LNCaP clone FGC (cell line): Measurements from ENCODE around the gene KCNH6.

ENCODE experiments used
- DNase-seq: peaks from one replicate; pipeline ENCODE4 v3.0.0-alpha.2; 2011; ENCODE audit warnings: low read depth
- H3K4me3 ChIP-seq: 2 replicates; pipeline ENCODE4 v1.5.1; 2011; ENCODE audit warnings: mild to moderate bottlenecking, low read depth, low read length, control low read depth
- TF ChIP-seq, protein P1 (sequence below): IDR thresholded peaks from 2 replicates; pipeline ENCODE4 v1.5.1; 2012; ENCODE audit warnings: mild to moderate bottlenecking; ENCODE audit not compliant: control insufficient read depth, insufficient read depth; ENCODE audit errors: extremely low read depth

The KCNH6 gene

DNA sequence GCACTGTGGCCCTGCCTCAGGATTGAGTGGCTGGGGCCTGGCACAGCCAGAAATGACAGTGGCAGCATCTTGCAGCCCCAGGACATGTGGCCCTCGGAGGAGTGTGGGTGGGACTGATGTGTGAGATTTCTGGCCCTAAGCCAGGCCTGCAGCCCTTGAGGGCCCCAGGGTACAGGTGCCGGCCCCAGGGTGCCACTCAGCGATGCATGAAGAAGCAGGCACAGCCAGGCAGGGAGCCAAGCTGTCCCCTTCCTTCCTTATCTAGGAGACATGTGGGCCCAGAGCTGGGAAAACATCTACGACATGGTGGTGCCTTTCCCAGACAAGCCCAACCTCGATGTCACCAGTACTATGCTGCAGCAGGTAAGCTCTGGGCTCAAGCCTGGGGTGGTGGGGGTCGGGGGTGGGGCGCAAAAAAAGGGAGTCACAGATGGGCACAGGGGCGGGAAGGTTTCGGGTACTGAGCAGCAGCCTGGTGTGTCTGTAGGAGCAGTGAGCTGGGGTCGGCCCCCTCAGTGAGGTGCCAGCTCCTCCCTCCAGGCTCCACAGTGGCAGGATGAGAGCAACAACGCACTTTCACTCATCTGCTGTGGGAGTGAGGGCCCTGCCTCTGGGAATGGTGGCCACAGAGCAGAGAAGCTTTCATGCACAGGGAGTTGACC, 42.2 kb upstream of the KCNH6 start:
- TF ChIP-seq, protein P1, sequence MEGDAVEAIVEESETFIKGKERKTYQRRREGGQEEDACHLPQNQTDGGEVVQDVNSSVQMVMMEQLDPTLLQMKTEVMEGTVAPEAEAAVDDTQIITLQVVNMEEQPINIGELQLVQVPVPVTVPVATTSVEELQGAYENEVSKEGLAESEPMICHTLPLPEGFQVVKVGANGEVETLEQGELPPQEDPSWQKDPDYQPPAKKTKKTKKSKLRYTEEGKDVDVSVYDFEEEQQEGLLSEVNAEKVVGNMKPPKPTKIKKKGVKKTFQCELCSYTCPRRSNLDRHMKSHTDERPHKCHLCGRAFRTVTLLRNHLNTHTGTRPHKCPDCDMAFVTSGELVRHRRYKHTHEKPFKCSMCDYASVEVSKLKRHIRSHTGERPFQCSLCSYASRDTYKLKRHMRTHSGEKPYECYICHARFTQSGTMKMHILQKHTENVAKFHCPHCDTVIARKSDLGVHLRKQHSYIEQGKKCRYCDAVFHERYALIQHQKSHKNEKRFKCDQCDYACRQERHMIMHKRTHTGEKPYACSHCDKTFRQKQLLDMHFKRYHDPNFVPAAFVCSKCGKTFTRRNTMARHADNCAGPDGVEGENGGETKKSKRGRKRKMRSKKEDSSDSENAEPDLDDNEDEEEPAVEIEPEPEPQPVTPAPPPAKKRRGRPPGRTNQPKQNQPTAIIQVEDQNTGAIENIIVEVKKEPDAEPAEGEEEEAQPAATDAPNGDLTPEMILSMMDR, result no peak
- DNase-seq, result no peak
- no peak overlapping the region for H3K4me3 ChIP-seq

DNA sequence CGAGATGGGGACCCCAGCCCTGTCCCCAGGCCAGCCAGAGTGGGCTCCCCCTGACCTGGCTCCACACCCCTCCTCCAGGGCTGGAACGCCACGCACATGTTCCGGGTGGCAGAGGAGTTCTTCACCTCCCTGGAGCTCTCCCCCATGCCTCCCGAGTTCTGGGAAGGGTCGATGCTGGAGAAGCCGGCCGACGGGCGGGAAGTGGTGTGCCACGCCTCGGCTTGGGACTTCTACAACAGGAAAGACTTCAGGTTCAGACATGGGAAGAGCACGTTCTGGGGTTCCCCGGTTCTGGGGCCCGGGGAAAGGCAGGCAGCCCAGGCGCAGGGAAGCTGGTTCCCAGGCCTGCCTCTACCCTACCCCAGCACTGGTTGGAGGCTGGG, 41.7 kb upstream of the KCNH6 start:
- DNase-seq, result no peak
- H3K4me3 ChIP-seq, result no peak overlapping the region
- TF ChIP-seq, protein P1, result no peak

DNA sequence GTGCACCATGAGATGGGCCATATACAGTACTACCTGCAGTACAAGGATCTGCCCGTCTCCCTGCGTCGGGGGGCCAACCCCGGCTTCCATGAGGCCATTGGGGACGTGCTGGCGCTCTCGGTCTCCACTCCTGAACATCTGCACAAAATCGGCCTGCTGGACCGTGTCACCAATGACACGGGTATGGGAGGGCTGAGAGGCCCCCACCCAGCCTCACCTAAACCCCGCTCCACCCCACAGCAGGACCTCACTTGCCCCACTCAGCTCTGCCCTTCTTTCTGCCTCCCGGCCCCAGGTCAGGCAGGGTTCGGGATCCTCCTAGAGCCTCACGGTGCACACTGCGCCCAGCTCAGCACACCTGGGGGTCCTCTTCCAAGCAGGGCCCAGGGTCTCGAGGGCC, 40.6 kb upstream of the KCNH6 start:
- H3K4me3 ChIP-seq, result no peak overlapping the region
- DNase-seq, result no peak
- TF ChIP-seq, protein P1, result no peak

DNA sequence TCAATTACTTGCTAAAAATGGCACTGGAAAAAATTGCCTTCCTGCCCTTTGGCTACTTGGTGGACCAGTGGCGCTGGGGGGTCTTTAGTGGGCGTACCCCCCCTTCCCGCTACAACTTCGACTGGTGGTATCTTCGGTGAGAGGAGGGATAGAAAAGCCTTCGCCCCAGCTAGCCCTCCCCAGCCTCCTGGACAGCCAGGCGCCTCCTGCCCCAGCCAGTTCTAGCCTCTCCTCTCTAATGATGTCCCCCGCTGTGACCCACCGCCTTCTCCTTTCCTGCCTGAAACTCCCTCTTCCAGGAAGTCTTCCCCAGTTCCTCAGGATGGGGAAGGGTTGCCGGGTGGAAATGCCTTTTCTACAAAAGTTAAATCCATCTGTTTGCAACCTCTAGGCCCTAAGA, 40.1 kb upstream of the KCNH6 start:
- no peak for DNase-seq
- TF ChIP-seq, protein P1, result no peak
- H3K4me3 ChIP-seq, result no peak overlapping the region

DNA sequence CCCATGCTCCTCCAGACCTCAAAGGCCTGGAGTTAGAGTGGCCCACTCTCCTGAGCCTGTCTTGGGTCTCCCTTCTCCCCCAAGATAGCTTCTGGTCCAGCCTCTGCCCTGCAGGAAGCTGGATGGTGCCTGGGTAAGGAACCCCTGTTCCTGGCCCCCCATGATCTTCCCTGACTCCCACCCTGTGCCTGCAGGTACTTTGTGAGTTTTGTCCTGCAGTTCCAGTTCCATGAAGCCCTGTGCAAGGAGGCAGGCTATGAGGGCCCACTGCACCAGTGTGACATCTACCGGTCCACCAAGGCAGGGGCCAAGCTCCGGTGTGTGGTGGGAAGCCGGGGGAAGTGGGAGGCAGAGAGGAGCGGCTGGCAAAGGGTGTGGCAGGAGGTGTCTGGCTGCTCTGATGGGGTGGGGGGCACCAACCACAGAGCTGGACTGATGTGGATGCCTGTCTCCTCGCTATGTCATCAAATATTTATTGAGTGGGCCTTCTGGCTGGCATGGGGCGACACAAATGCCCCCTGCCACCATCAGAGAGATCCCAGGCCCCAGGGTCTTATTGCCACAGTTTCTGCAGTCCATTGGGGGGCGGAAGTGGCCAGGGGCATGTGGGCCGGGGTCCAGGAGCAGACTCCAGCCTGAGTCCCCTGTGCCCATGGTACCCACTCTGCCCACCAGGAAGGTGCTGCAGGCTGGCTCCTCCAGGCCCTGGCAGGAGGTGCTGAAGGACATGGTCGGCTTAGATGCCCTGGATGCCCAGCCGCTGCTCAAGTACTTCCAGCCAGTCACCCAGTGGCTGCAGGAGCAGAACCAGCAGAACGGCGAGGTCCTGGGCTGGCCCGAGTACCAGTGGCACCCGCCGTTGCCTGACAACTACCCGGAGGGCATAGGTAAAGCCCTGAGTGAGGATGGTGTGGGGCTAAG, 39.2 kb upstream of the KCNH6 start:
- no peak for DNase-seq
- TF ChIP-seq, protein P1, result no peak
- no peak overlapping the region for H3K4me3 ChIP-seq

DNA sequence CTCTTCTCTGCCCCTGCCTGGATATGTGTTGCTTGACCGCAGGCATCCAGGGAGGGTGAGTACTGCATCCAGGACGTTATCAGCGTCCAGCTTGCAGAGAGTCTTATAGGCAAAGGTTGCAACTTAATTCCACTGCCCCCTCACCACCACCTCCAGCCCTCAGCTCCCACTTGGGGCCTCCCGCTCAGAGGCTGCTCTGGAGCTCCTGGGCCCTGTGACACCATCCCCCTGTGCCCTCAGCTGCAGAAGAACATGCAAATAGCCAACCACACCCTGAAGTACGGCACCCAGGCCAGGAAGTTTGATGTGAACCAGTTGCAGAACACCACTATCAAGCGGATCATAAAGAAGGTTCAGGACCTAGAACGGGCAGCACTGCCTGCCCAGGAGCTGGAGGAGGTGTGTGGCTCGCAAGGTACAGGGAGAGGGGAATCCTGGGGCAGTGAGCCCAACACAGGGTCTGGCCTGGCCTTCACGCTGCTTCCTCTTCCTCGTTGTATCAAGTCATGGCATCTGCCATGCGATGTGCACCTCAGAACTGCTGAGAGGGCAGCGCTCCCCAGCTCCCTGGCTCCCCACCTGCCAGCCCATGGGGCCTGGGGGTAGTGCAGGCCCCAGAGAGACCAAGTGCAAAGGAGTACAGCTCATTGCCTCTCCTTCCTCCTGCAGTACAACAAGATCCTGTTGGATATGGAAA, 36.7 kb upstream of the KCNH6 start:
- TF ChIP-seq, protein P1, result no peak
- no peak for DNase-seq

More for the DNA sequence above, 36.7 kb upstream of the KCNH6 start:
- H3K4me3 ChIP-seq, result no peak overlapping the region
